ENCODE data around the gene ELF4.

GRCh38 chrX:130020661-130021324 is 89.5 kb downstream of the ELF4 start:
- no peak for TF ChIP-seq CTCF (conservative IDR thresholded peaks at IDR 0.05; ENCODE audit: low read depth, low read length)
- TF ChIP-seq NFE2L2 (IDR thresholded peaks at IDR 0.05; ENCODE audit: low read depth, low read length), result no peak
- no peak for TF ChIP-seq CEBPB (IDR thresholded peaks at IDR 0.05; ENCODE audit: low read depth, low read length)
- no peak for TF ChIP-seq POLR2A (IDR thresholded peaks at IDR 0.05; ENCODE audit: low read depth, low read length)
- no peak for TF ChIP-seq MXI1 (IDR thresholded peaks at IDR 0.05; ENCODE audit: borderline replicate concordance, low read depth, low read length)
- no peak for TF ChIP-seq ELK1 (IDR thresholded peaks at IDR 0.05; ENCODE audit: borderline replicate concordance, low read depth, low read length)
- no peak for TF ChIP-seq RFX5 (IDR thresholded peaks at IDR 0.05; ENCODE audit: low read depth, low read length)
- no peak for TF ChIP-seq RCOR1 (IDR thresholded peaks at IDR 0.05; ENCODE audit: insufficient replicate concordance, low read length)
- no peak for TF ChIP-seq MAZ (IDR thresholded peaks at IDR 0.05; ENCODE audit: borderline replicate concordance, low read depth, low read length)
- no peak for TF ChIP-seq CHD1 (IDR thresholded peaks at IDR 0.05; ENCODE audit: low read depth, low read length)
- TF ChIP-seq RAD21 (IDR thresholded peaks at IDR 0.05; ENCODE audit: low read length), result no peak
- no peak for TF ChIP-seq BHLHE40 (IDR thresholded peaks at IDR 0.05; ENCODE audit: low read depth, low read length)
- TF ChIP-seq SMC3 (IDR thresholded peaks at IDR 0.05; ENCODE audit: low read depth, low read length), result no peak
- no peak for TF ChIP-seq MAFK (IDR thresholded peaks at IDR 0.05; ENCODE audit: low read depth, low read length)
